ENCODE data around the gene USP26. TPM values are rescaled to one million over a fixed set of nuclear protein-coding genes. Genes with fewer than 3 reads are reported as not detected.

Gene USP26
- not detected for total RNA-seq

- intact Hi-C loops (cut with DNase I), result no loop called here
- ATAC-seq (no peak), DNase-seq (no peak)
- TF ChIP-seq CTCF (IDR thresholded peaks at IDR 0.05), result no peak
- TF ChIP-seq POLR2A (IDR thresholded peaks at IDR 0.05), result no peak
- H3K4me1 ChIP-seq, result no peaks in the 10 kb centered on the region
- H3K9me3 ChIP-seq, result no peaks in the 10 kb centered on the region
- H3K27me3 ChIP-seq, result no peaks in the 10 kb centered on the region
- no peak within 1 kb of the TSS for H3K27ac ChIP-seq
- no peaks in the 10 kb centered on the region for H3K36me3 ChIP-seq (replicated peaks in 1 of 2; ENCODE audit: insufficient read depth in 1 of 2, low read depth in 2 of 2)
- H3K4me3 ChIP-seq, result no peak within 1 kb of the TSS
- 94 to 95% methylated on average over 15 to 16 of the region's 16 CpGs for WGBS, 2 donors
Measured at GRCh38 chrX:133097031-133097430, at the start of gene USP26. Gene USP26, minus strand, starts transcription at chrX:133097109. Its CDS starts 68,889 bp downstream, at chrX:133028220.

- no peaks in the 10 kb centered on the region for H3K36me3 ChIP-seq (replicated peaks in 1 of 2; ENCODE audit: insufficient read depth in 1 of 2, low read depth in 2 of 2)
- 49 to 61% methylated on average over 4 of the region's 4 CpGs for WGBS, 2 donors
- intact Hi-C loops (cut with DNase I), result no loop called here
- ATAC-seq (no peak), DNase-seq (no peak)
- H3K27me3 ChIP-seq, result no peaks in the 10 kb centered on the region
- H3K27ac ChIP-seq, result no peak overlapping the region
- H3K9me3 ChIP-seq, result no peaks in the 10 kb centered on the region
- TF ChIP-seq CTCF (IDR thresholded peaks at IDR 0.05), result no peak
- TF ChIP-seq POLR2A (IDR thresholded peaks at IDR 0.05), result no peak
- H3K4me1 ChIP-seq, result no peaks in the 10 kb centered on the region
- no peak overlapping the region for H3K4me3 ChIP-seq
Measured at GRCh38 chrX:133134282-133134681, 37.4 kb upstream of the USP26 start.

GRCh38 chrX:133120406-133120805, 23.5 kb upstream of the USP26 start:
- Histone ChIP-seq H3K4me3 (no peak overlapping the region), H3K27ac (no peak overlapping the region), H3K9me3 (no peaks in the 10 kb centered on the region), H3K36me3 (replicated peaks in 1 of 2; ENCODE audit: insufficient read depth in 1 of 2, low read depth in 2 of 2) (no peaks in the 10 kb centered on the region), H3K27me3 (no peaks in the 10 kb centered on the region), H3K4me1 (no peaks in the 10 kb centered on the region)
- no peak for ATAC-seq
- no peak for DNase-seq
- intact Hi-C loops (cut with DNase I), result no loop called here
- TF ChIP-seq POLR2A (IDR thresholded peaks at IDR 0.05), result no peak
- no peak for TF ChIP-seq CTCF (IDR thresholded peaks at IDR 0.05)
- 73 to 90% methylated on average over 4 of the region's 5 CpGs for WGBS, 2 donors

GRCh38 chrX:133094098-133094731, 2.7 kb downstream of the USP26 start:
- DNase-seq, result no peak
- Histone ChIP-seq H3K9me3 (no peaks in the 10 kb centered on the region), H3K4me1 (no peaks in the 10 kb centered on the region), H3K36me3 (replicated peaks in 1 of 2; ENCODE audit: insufficient read depth in 1 of 2, low read depth in 2 of 2) (no peaks in the 10 kb centered on the region), H3K27ac (no peak overlapping the region), H3K4me3 (no peak overlapping the region), H3K27me3 (no peaks in the 10 kb centered on the region)
- WGBS, 2 donors, result 56 to 60% methylated on average over 8 of the region's 8 CpGs
- no peak for TF ChIP-seq POLR2A (IDR thresholded peaks at IDR 0.05)
- intact Hi-C loops (cut with DNase I), result no loop called here
- no peak for ATAC-seq

GRCh38 chrX:133090236-133090809, 6.6 kb downstream of the USP26 start:
- TF ChIP-seq POLR2A (IDR thresholded peaks at IDR 0.05), result no peak
- no peaks in the 10 kb centered on the region for H3K36me3 ChIP-seq (replicated peaks in 1 of 2; ENCODE audit: insufficient read depth in 1 of 2, low read depth in 2 of 2)
- no peaks in the 10 kb centered on the region for H3K4me1 ChIP-seq
- no peak overlapping the region for H3K4me3 ChIP-seq
- no peak for ATAC-seq
- no peak overlapping the region for H3K27ac ChIP-seq
- intact Hi-C loops (cut with DNase I), result no loop called here
- H3K27me3 ChIP-seq, result no peaks in the 10 kb centered on the region
- DNase-seq, result no peak
- H3K9me3 ChIP-seq, result no peaks in the 10 kb centered on the region

- H3K9me3 ChIP-seq, result no peaks in the 10 kb centered on the region
- H3K27ac ChIP-seq, result no peak overlapping the region
- DNase-seq (no peak), ATAC-seq (no peak)
- intact Hi-C loops (cut with DNase I), result no loop called here
- H3K36me3 ChIP-seq (replicated peaks in 1 of 2; ENCODE audit: insufficient read depth in 1 of 2, low read depth in 2 of 2), result no peaks in the 10 kb centered on the region
- no peak overlapping the region for H3K4me3 ChIP-seq
- H3K4me1 ChIP-seq, result no peaks in the 10 kb centered on the region
- H3K27me3 ChIP-seq, result no peaks in the 10 kb centered on the region
- no peak for TF ChIP-seq CTCF (IDR thresholded peaks at IDR 0.05)
- no peak for TF ChIP-seq POLR2A (IDR thresholded peaks at IDR 0.05)
Measured at GRCh38 chrX:133089411-133089810, 7.5 kb downstream of the USP26 start.

Measured in body of pancreas (tissue), 4 donors.